ENCODE results near the gene SRRM1. TPM values are rescaled to one million over a fixed set of nuclear protein-coding genes. Genes with fewer than 3 reads are reported as not detected.

SRRM1 gene
- total RNA-seq, 1 experiment from 2014 or later: 160 TPM

GRCh38 chr1:24639094-24639493, 4.0 kb upstream of the SRRM1 start:
- no peaks in the 10 kb centered on the region for H3K27me3 ChIP-seq (ENCODE audit: control insufficient read depth, insufficient read depth, low read length)
- BruUV-seq (replicated peaks): no TSS peak
- H3K9me3 ChIP-seq (ENCODE audit: control insufficient read depth, insufficient read depth, low read depth, low read length): no peaks in the 10 kb centered on the region
- POLR2A ChIA-PET: interaction anchor here (0.7 kb wide), 1 partner anchor 1330 kb away, joined by 10 read pairs; no protein-coding TSS in a partner anchor
- ATAC-seq: no peak
- no peak for DNase-seq (ENCODE audit: low read depth, low spot score)
- no peak for TF ChIP-seq CTCF (IDR thresholded peaks at IDR 0.05)
- TF ChIP-seq SIN3A (IDR thresholded peaks at IDR 0.05; ENCODE audit: borderline replicate concordance, insufficient read depth, low read depth, low read length): no peak
- TF ChIP-seq REST (IDR thresholded peaks at IDR 0.05; ENCODE audit: insufficient read depth in 1 of 2, low read depth in 2 of 2, low read length in 1 of 2): no peak
- TF ChIP-seq POLR2AphosphoS5 (IDR thresholded peaks at IDR 0.05; ENCODE audit: low read depth, low read length): no peak
- TF ChIP-seq TCF7L2 (IDR thresholded peaks at IDR 0.05; ENCODE audit: low read depth, low read length): no peak
- peaks cover 2% of the 10 kb centered on the region; the same call in 1 of the 2 replicates for H3K36me3 ChIP-seq (ENCODE audit: control insufficient read depth, insufficient read depth, low read length)
- intact Hi-C loops (cut with micrococcal nuclease; ENCODE audit: unreplicated experiment) (loop anchor here (5.0 to 10.0 kb wide), 3 partner anchors 42 to 224 kb away; partner anchors contain the start of genes NIPAL3 and STPG1), in situ Hi-C loops (cut with HindIII; ENCODE audit: low pct_unique_long_range_greater_than_20kb, low sequenced_read_pairs) (loop anchor here (10.0 kb wide), 1 partner anchor 244 kb away; no protein-coding TSS in a partner anchor)
- CTCF ChIA-PET: interaction anchor here (0.6 to 1.5 kb wide), 3 partner anchors 64 to 112 kb away, joined by 3 to 4 read pairs (median 4); no protein-coding TSS in a partner anchor
- no peak overlapping the region for H3K27ac ChIP-seq (ENCODE audit: low read length)
- H3K4me1 ChIP-seq (ENCODE audit: control insufficient read depth, insufficient read depth, low read length): peaks cover 5% of the 10 kb centered on the region
- no peak overlapping the region for H3K4me3 ChIP-seq (ENCODE audit: low read depth in 2 of 2, low read length in 2 of 2)

GRCh38 chr1:24639881-24640280, 3.2 kb upstream of the SRRM1 start:
- Histone ChIP-seq H3K36me3 (ENCODE audit: control insufficient read depth, insufficient read depth, low read length) (peaks cover 10% of the 10 kb centered on the region), H3K27ac (ENCODE audit: low read length) (no peak overlapping the region), H3K4me3 (ENCODE audit: low read depth in 2 of 2, low read length in 2 of 2) (no peak overlapping the region), H3K27me3 (ENCODE audit: control insufficient read depth, insufficient read depth, low read length) (no peaks in the 10 kb centered on the region), H3K4me1 (ENCODE audit: control insufficient read depth, insufficient read depth, low read length) (peaks cover 10% of the 10 kb centered on the region), H3K9me3 (ENCODE audit: control insufficient read depth, insufficient read depth, low read depth, low read length) (no peaks in the 10 kb centered on the region)
- DNase-seq (ENCODE audit: low read depth, low spot score): no peak
- ChIA-PET CTCF (interaction anchor here (0.6 kb wide), 1 partner anchor 490 kb away, joined by 3 read pairs; no protein-coding TSS in a partner anchor), POLR2A (interaction anchor here (0.6 kb wide), 1 partner anchor 44 kb away, joined by 3 read pairs; no protein-coding TSS in a partner anchor)
- no peak for ATAC-seq
- no TSS peak for BruUV-seq (replicated peaks)
- intact Hi-C loops (cut with micrococcal nuclease; ENCODE audit: unreplicated experiment) (loop anchor here (5.0 to 10.0 kb wide), 3 partner anchors 43 to 225 kb away; partner anchors contain the start of genes NIPAL3 and STPG1), in situ Hi-C loops (cut with HindIII; ENCODE audit: low pct_unique_long_range_greater_than_20kb, low sequenced_read_pairs) (loop anchor here (10.0 kb wide), 1 partner anchor 245 kb away; no protein-coding TSS in a partner anchor)
- TF ChIP-seq POLR2AphosphoS5 (IDR thresholded peaks at IDR 0.05; ENCODE audit: low read depth, low read length) (no peak), SIN3A (IDR thresholded peaks at IDR 0.05; ENCODE audit: borderline replicate concordance, insufficient read depth, low read depth, low read length) (no peak), REST (IDR thresholded peaks at IDR 0.05; ENCODE audit: insufficient read depth in 1 of 2, low read depth in 2 of 2, low read length in 1 of 2) (no peak), TCF7L2 (IDR thresholded peaks at IDR 0.05; ENCODE audit: low read depth, low read length) (no peak), CTCF (IDR thresholded peaks at IDR 0.05) (no peak)
